Hippocampal formation (tissue), 2 donors: ENCODE measurements around the gene SPNS1.
"Not testable (repeated sequence)": the region's sequence is repeated elsewhere in the genome, so short reads cannot be mapped to it uniquely, and the experiment has no call there.

Source experiments
- DNase-seq, 2 donors: peaks; one replicate each; lab custom pipeline; 2025; lab: John Stamatoyannopoulos, UW

Gene SPNS1

GRCh38 chr16:28951410-28951943, 23.1 kb upstream of the SPNS1 start:
- no peak for DNase-seq

- no peak for DNase-seq
Measured at GRCh38 chr16:28958216-28958615, 16.4 kb upstream of the SPNS1 start.

DNA sequence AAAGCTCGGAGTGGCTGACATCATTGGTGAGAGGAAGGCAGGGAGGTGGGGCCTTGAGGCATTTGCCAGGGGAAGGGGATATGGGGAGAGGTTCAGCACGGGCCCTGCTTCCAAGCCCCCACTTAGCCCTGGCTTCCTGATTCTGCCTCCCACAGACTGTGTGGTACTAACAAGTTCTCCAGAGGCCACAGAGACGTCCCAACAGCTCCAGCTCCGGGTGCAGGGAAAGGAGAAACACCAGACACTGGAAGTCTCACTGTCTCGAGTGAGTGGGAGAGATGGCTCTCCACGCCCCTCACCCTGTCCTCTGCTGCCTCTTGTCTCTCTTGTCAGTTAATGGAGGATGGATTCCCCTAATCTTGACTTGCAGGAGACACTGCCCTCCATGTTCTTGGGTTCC, 15.7 kb upstream of the SPNS1 start:
- no peak for DNase-seq

DNA sequence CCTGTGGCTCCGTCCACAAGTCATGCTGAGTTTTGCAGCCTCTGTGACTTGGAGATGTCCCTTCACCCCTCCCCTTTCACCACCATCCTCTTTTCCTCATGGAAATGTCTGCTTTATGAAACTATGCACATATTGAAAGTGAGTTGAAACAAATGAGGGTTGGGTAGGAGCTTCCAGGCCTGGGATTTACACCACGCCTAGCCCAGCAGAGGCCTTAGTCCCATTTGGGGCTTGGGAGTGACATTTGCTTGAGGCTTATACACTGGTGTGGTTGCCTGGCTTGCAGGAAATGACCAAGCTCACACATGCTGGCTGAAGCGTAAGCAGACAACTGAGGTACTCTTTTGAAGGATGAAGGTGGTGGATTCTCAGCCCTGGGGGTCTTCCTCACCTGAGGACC, 10.5 kb upstream of the SPNS1 start:
- no peak for DNase-seq

GRCh38 chr16:28964496-28964895, 10.1 kb upstream of the SPNS1 start:
- no peak for DNase-seq

DNA sequence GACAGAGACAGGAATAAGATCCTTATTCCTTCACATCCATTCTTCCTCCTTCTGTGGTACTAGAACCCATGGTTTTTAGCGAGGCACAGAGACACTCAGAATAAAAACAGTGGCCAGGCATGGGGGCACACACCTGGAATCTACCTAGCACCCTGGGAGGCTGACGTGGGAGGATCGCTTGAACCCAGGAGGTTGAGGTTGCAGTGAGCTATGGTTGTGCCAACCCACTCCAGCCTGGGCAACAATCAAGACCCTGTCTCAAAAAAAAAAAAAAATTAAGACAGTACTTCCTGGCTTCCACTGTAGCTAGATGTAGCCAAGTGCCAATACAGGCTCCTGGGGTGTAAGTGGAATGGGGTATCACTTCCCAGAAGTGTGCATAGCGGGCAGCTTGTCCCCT, 7.4 kb upstream of the SPNS1 start:
- DNase-seq = no peak

DNA sequence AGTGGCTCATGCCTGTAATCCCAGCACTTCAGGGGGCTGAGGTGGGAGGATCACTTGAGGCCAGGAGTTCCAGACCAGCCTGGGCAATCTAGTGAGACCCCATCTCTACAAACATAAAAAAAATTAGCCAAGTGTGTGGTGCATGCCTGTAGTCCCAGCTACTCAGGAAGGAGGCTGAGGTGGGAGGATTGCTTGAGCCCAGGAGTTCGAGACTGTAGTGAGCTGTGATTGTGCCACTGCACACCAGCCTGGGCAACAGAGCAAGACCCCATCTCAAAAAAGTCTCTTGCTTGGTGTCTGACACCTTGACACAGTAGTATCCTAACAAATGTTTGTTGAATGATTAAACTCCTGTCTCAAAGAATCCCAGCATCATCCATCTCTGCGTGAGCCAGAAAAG, 4.9 kb upstream of the SPNS1 start:
- DNase-seq = not testable (repeated sequence)

GRCh38 chr16:28974007-28974436, 556 bp upstream of the SPNS1 start:
- DNase-seq = peak; percentile 49 to 55

DNA sequence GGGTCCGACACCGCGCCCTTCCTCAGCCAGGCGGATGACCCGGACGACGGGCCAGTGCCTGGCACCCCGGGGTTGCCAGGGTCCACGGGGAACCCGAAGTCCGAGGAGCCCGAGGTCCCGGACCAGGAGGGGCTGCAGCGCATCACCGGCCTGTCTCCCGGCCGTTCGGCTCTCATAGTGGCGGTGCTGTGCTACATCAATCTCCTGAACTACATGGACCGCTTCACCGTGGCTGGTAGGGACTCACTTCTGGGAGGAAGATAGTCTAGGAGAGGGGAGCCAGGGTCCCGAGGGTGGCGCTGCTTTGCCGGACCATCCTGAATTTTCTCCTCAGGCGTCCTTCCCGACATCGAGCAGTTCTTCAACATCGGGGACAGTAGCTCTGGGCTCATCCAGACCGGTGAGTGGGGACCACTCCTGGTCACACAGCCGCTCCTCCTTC, 601 bp downstream of the SPNS1 start:
- DNase-seq = no peak

DNA sequence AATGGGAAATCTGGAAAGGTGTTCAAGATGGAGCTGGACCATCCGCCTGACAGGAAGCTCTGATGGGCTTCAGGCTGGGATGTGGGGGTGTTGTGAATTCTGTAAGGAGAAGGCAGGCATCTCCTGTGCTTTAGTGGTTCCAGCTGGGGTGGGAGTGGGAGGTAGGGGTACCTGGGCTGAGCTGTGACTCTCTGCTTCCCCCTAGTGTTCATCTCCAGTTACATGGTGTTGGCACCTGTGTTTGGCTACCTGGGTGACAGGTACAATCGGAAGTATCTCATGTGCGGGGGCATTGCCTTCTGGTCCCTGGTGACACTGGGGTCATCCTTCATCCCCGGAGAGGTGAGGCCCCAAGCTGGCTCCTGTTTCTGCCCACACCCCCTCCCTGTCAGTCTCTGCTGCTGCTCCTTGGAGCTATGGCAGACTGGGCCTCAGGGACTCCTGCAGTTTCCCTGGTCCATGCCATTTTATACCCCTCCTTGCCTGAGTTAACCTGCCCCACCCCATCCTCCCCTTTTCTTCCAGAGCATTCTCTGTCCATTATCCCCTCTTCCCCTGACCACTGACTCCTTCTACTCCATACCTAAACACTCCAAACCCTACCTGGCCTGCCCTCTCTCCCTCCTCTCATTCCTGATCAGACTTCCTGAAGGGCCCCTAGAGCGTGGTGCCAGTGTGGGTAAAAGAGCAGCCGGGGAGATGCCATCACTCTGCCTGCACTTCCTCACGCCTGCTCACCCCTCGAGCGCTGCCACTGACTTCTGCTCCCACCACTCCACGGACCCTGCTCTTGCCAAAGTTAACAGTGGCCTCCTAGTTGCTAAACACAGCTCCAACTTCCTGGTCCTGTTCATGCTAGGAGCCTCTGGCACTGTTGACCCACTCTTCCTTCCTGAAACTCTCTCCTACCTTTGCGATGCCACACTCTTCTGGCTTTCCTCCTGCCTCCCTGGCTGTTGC, 3.4 kb downstream of the SPNS1 start:
- no peak for DNase-seq

DNA sequence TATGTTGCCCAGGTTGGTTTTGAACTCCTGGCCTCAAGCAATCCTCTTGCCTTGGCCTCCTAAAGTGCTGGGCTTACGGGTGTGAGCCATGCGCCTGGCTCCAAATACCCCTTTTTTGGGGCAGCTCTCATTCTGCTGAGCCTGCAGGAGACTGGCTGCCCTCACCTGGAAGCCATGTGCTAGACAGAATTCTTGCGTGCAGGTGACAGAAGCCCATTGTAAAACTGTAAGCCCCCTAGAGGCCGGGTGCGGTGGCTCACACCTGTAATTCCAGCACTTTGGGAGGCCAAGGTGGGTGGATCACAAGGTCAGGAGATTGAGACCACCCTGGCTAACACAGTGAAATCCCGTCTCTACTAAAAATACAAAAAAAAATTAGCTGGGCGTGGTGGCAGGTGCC, 5.8 kb downstream of the SPNS1 start:
- not testable (repeated sequence) for DNase-seq

- DNase-seq = no peak
Measured at GRCh38 chr16:28980929-28981328, 6.4 kb downstream of the SPNS1 start.

GRCh38 chr16:28981517-28981916, 6.9 kb downstream of the SPNS1 start:
- no peak for DNase-seq

DNA sequence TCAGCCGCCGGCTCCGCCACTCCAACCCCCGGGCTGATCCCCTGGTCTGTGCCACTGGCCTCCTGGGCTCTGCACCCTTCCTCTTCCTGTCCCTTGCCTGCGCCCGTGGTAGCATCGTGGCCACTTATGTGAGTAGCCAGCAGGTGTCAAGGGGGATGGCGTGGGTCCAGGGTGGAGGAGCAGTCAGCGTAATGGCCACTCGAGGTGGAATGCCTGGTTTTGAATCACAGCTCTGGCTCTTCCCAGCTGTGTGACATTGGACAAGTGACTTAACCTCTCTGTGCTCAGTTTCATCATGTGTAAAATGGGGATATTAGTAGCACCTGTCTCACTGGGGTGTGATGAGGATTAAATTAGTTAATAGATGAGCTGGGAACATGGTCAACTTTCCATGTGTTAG, 7.8 kb downstream of the SPNS1 start:
- DNase-seq = no peak

- DNase-seq = no peak
Measured at GRCh38 chr16:28982949-28983348, 8.4 kb downstream of the SPNS1 start.

GRCh38 chr16:28983644-28984043, 9.1 kb downstream of the SPNS1 start:
- DNase-seq = no peak

DNA sequence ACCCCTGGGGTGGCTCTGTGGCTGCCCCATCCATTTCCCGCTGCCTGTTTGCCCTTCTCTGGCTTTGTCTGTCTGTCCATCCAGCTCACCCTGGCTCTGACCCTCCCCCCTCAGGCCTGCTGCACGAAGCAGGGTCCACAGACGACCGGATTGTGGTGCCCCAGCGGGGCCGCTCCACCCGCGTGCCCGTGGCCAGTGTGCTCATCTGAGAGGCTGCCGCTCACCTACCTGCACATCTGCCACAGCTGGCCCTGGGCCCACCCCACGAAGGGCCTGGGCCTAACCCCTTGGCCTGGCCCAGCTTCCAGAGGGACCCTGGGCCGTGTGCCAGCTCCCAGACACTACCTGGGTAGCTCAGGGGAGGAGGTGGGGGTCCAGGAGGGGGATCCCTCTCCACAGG, 9.5 kb downstream of the SPNS1 start:
- DNase-seq = no peak

GRCh38 chr16:28984619-28985135, 10.1 kb downstream of the SPNS1 start, which contains the start of gene LAT:
Gene LAT, plus strand, starts transcription at chr16:28985052. Its CDS starts 366 bp downstream, at chr16:28985418.
- no peak for DNase-seq

DNA sequence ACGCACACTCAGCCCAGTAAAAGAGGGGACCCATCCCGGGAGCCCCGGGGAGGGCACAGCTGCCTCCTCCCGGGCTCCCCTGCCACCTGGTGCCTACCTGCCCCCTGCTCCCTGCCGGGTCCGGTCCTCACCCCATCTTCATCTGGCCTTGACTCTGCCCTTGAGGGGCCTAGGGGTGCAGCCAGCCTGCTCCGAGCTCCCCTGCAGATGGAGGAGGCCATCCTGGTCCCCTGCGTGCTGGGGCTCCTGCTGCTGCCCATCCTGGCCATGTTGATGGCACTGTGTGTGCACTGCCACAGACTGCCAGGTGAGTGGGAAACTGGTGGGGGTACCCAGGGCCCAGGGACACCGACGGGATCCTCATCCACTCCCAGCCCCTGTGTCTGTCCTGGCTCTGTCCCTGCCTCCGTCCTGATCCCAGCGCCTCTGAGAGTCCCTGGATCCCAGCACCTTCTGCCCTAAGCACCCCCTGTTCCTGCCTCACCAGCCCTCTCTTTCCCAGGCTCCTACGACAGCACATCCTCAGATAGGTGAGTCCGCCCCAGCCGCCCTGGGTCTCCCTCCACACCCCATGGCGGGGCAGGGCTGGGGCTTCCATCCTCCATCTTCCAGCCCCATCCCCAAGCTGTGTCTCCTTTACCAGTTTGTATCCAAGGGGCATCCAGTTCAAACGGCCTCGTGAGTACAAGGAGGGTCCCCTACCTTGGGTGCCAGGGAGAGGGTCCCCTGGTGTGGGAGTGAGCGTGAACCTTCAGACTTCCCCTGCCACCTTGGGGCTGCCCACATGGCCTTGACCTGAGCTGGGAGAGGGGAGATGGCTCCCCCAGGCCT, 10.8 kb downstream of the SPNS1 start:
- no peak for DNase-seq

GRCh38 chr16:28986046-28986445, 11.5 kb downstream of the SPNS1 start:
- DNase-seq = no peak

- DNase-seq = no peak
Measured at GRCh38 chr16:28986492-28986891, 11.9 kb downstream of the SPNS1 start.

GRCh38 chr16:28987170-28987853, 12.7 kb downstream of the SPNS1 start:
- DNase-seq = no peak
